B cell (primary cell): ENCODE measurements around the gene FBH1. TPM values are rescaled to one million over a fixed set of nuclear protein-coding genes. Genes with fewer than 3 reads are reported as not detected.

Source experiments
- ATAC-seq: fragments of 200-7000 bp; cut with Tn5 transposase; one replicate; pipeline ENCODE4 v1.10.0; 2021; ENCODE audit warnings: low read depth, mild to moderate bottlenecking, moderate number of reproducible peaks, moderate library complexity
- CTCF ChIA-PET: fragments of 350-600 bp; sonication (Branson Sonifier 250); formaldehyde crosslinking; loops from one replicate; lab custom pipeline; 2021; ENCODE audit warnings: antibody characterized with exemption, inconsistent platforms; lab: Charles Lee
- POLR2A ChIA-PET: fragments of 350-600 bp; sonication (Branson Sonifier 250); formaldehyde crosslinking; loops from one replicate; lab custom pipeline; 2021; ENCODE audit warnings: antibody characterized with exemption; lab: Charles Lee
- DNase-seq: peaks from one replicate; pipeline ENCODE4 v3.0.0; 2013
- H2AFZ ChIP-seq: 2 replicates; pipeline ENCODE4 v1.6.1; 2012; ENCODE audit warnings: mild to moderate bottlenecking, low read depth, low read length; ENCODE audit not compliant: insufficient read depth, poor library complexity, severe bottlenecking
- H3K27ac ChIP-seq, 2 donors: 1 replicate in 1 of 2; 2 replicates in 1 of 2; pipeline ENCODE4 v1.5.1; 2012 to 2013; ENCODE audit warnings: low read length in 2 of 2, mild to moderate bottlenecking in 2 of 2, moderate library complexity in 1 of 2
- H3K27me3 ChIP-seq, 4 experiments: fragments of 200-600 bp in 1 of 4; sonication (generic) in 1 of 4; replicated peaks in 1 of 4; 1 replicate in 2 of 4; 2 replicates in 2 of 4; pipeline versions ENCODE4 v1.6.1 to v1.7.0; 2013 to 2016; ENCODE audit warnings: low read length in 3 of 4, mild to moderate bottlenecking in 2 of 4, mixed read lengths in 1 of 4, moderate library complexity in 1 of 4; ENCODE audit not compliant: insufficient read depth in 4 of 4, control insufficient read depth in 3 of 4; ENCODE audit errors: control extremely low read depth in 1 of 4
- H3K36me3 ChIP-seq, 2 experiments: replicated peaks in 1 of 2; 1 replicate in 1 of 2; 2 replicates in 1 of 2; pipeline versions ENCODE4 v1.6.1 to v1.7.1; 2013; ENCODE audit warnings: low read length in 1 of 2; ENCODE audit not compliant: insufficient read depth in 2 of 2, control insufficient read depth in 1 of 2; ENCODE audit errors: control extremely low read depth in 1 of 2, extremely low read depth in 1 of 2
- H3K4me1 ChIP-seq, 2 donors: fragments of 200-600 bp in 1 of 2; sonication (generic) in 1 of 2; 1 replicate in 1 of 2; 2 replicates in 1 of 2; pipeline versions ENCODE4 v1.5.1 to v1.6.1; 2013 to 2017; ENCODE audit warnings: low read length in 2 of 2; ENCODE audit not compliant: control insufficient read depth in 2 of 2, insufficient read depth in 2 of 2
- H3K4me2 ChIP-seq: replicated peaks from 2 replicates; pipeline ENCODE3; 2012; ENCODE audit warnings: mild to moderate bottlenecking, low read depth, low read length; ENCODE audit not compliant: poor library complexity, severe bottlenecking
- H3K4me3 ChIP-seq, 5 experiments: fragments of 200-600 bp in 1 of 5; sonication (generic) in 1 of 5; 1 replicate in 3 of 5; 2 replicates in 2 of 5; pipeline versions ENCODE4 v1.5.1 to v1.7.0; 2011 to 2016; ENCODE audit warnings: low read length in 4 of 5, mild to moderate bottlenecking in 4 of 5, low read depth in 2 of 5, control low read depth in 1 of 5, moderate library complexity in 1 of 5; ENCODE audit not compliant: insufficient read depth in 1 of 5; ENCODE audit errors: control extremely low read depth in 1 of 5, extremely low read depth in 1 of 5
- H3K79me2 ChIP-seq: fragments of 200-600 bp; sonication (generic); one replicate; pipeline ENCODE4 v1.6.0; 2016; ENCODE audit warnings: low read length; ENCODE audit not compliant: control insufficient read depth, insufficient read depth
- H3K9ac ChIP-seq: fragments of 200-600 bp; sonication (generic); 2 replicates; pipeline ENCODE4 v1.6.1; 2017; ENCODE audit warnings: mild to moderate bottlenecking, low read length, moderate library complexity
- H3K9me3 ChIP-seq, 3 donors: one replicate each; pipeline versions ENCODE4 v1.6.1 to v1.7.1; 2013; ENCODE audit warnings: low read length in 2 of 3; ENCODE audit not compliant: control insufficient read depth in 2 of 3, insufficient read depth in 1 of 3; ENCODE audit errors: control extremely low read depth in 1 of 3
- H4K20me1 ChIP-seq: 2 replicates; pipeline ENCODE4 v1.6.0; 2012; ENCODE audit warnings: mild to moderate bottlenecking, low read length; ENCODE audit not compliant: insufficient read depth, control insufficient read depth, poor library complexity, severe bottlenecking
- H3K27ac Mint-ChIP-seq: one replicate; pipeline ENCODE4 v1.8.0; 2021; ENCODE audit warnings: mixed read lengths
- H3K27me3 Mint-ChIP-seq: one replicate; pipeline ENCODE4 v1.8.0; 2021; ENCODE audit warnings: mixed read lengths
- H3K4me1 Mint-ChIP-seq: one replicate; pipeline ENCODE4 v1.8.0; 2021; ENCODE audit warnings: mixed read lengths
- H3K4me3 Mint-ChIP-seq: one replicate; pipeline ENCODE4 v1.8.0; 2021; ENCODE audit warnings: mixed read lengths
- H3K9me3 Mint-ChIP-seq: one replicate; pipeline ENCODE4 v1.8.0; 2022; ENCODE audit warnings: mixed read lengths; ENCODE audit not compliant: insufficient read depth
- CTCF ChIP-seq: fragments of 200-600 bp; IDR thresholded peaks from one replicate; pipeline ENCODE4 v1.8.0; 2022; ENCODE audit warnings: antibody characterized with exemption, mild to moderate bottlenecking
- EZH2 ChIP-seq: IDR thresholded peaks from 2 replicates; pipeline ENCODE4 v1.6.1; 2012; ENCODE audit warnings: borderline replicate concordance, low read depth, mild to moderate bottlenecking, moderate library complexity, low read length; ENCODE audit not compliant: insufficient read depth, poor library complexity, severe bottlenecking
- WGBS: methylation state at CpG from one replicate; pipeline ENCODE4 v1.1.5; 2013; ENCODE audit warnings: missing lambda C conversion rate; ENCODE audit not compliant: insufficient coverage; 5-methylcytosine and 5-hydroxymethylcytosine counted together
- intact Hi-C: fragments of 100-400 bp; cut with micrococcal nuclease; formaldehyde crosslinking; loops from one replicate; pipeline ENCODE4 v1.10.0; 2022
- polyA plus RNA-seq: library from polyadenylated mRNA; depleted of rRNA; stranded (reverse); fragments of >200 nt; gene quantifications from 2 replicates; pipeline ENCODE4 v1.2.3, GENCODE V29; 2012
- total RNA-seq, 2 donors: library from RNA; stranded (reverse); fragments of 120-200 nt in 1 of 2; gene quantifications; 1 replicate in 1 of 2; 2 replicates in 1 of 2; pipeline versions ENCODE4 v1.2.3 to v1.2.4, GENCODE V29; 2013 to 2022

Gene FBH1
- total and polyA plus RNA-seq, 2 donors (not counting 1 experiment from before 2014, with no cell fraction given) = 86.4 to 129 TPM

DNA sequence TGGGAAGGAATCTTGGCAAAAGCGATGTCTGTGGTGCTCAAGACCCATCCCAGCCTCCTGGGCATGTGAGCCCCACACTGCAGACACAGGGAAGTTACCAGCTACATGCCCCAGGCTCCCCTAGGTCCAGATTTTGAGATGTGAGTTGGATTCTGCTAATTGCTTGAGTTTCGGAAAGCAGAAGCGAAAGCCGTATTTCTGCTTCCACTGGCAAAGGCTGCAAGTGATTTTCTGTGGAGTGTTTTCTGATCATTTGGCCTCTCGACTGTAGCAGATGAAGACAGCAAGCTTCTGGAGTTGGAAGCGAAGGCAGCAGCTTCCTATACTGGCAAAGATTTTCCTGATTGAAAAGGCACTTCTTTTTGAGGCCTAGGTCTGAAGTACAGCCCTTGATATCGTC is 30.0 kb upstream of the FBH1 start:
- H3K9ac ChIP-seq = no peak overlapping the region
- no peaks in the 10 kb centered on the region for H3K36me3 ChIP-seq
- Mint-ChIP-seq H3K4me1 (peaks cover 30% of the 10 kb centered on the region), H3K27me3 (no peaks in the 10 kb centered on the region), H3K9me3 (no peaks in the 10 kb centered on the region), H3K27ac (no peak overlapping the region), H3K4me3 (no peak overlapping the region)
- peaks cover 5 to 18% of the 10 kb centered on the region in 2 donors for H3K4me1 ChIP-seq
- no peaks in the 10 kb centered on the region for H3K79me2 ChIP-seq
- TF ChIP-seq CTCF (no peak), EZH2 (no peak)
- intact Hi-C loops = no loop called here
- DNase-seq (no peak), ATAC-seq (no peak)
- no peaks in the 10 kb centered on the region for H4K20me1 ChIP-seq
- no peak overlapping the region for H3K4me3 ChIP-seq
- no peak overlapping the region for H3K27ac ChIP-seq
- ChIA-PET CTCF (no interaction called here), POLR2A (interaction anchor here (0.6 kb wide), 2 partner anchors 9 to 15 kb away, joined by 3 read pairs; no protein-coding TSS in a partner anchor)
- no peak overlapping the region for H3K4me2 ChIP-seq
- H2AFZ ChIP-seq = no peak overlapping the region
- 98% methylated on average over 7 of the region's 7 CpGs for WGBS
- H3K27me3 ChIP-seq = no peaks in the 10 kb centered on the region
- peaks cover 0 to 4% (median 0%) of the 10 kb centered on the region in 3 donors for H3K9me3 ChIP-seq

- CTCF ChIA-PET = interaction anchor here (0.6 to 1.8 kb wide), 7 partner anchors 9 to 305 kb away, joined by 3 to 6 read pairs (median 4); no protein-coding TSS in a partner anchor
- peak overlapping the region; percentile 81 for H3K4me3 Mint-ChIP-seq
- no peaks in the 10 kb centered on the region for H3K36me3 ChIP-seq
- H3K9me3 ChIP-seq = peaks cover 0 to 4% (median 0%) of the 10 kb centered on the region in 3 donors
- peaks cover 44% of the 10 kb centered on the region for H3K4me1 Mint-ChIP-seq
- POLR2A ChIA-PET = interaction anchor here (0.8 to 1.2 kb wide), 5 partner anchors 8 to 44 kb away, joined by 3 to 6 read pairs (median 3); no protein-coding TSS in a partner anchor
- 44% methylated on average over 7 of the region's 7 CpGs for WGBS
- peak overlapping the region; percentile 44 for H3K4me2 ChIP-seq
- TF ChIP-seq EZH2 (no peak), CTCF (no peak)
- H3K79me2 ChIP-seq = no peaks in the 10 kb centered on the region
- H3K27ac ChIP-seq = peak overlapping the region; percentile 47 to 51
- no peaks in the 10 kb centered on the region for H4K20me1 ChIP-seq
- DNase-seq = peak; percentile 52
- no peaks in the 10 kb centered on the region for H3K9me3 Mint-ChIP-seq
- peaks cover 19 to 34% of the 10 kb centered on the region in 2 donors for H3K4me1 ChIP-seq
- intact Hi-C loops = loop anchor here (1.0 kb wide), 1 partner anchor 10 kb away; no protein-coding TSS in a partner anchor
- peak overlapping the region; percentile 29 for H3K9ac ChIP-seq
- H3K27me3 ChIP-seq = no peaks in the 10 kb centered on the region
- peak overlapping the region; percentile 94 for H3K27ac Mint-ChIP-seq
- peak overlapping the region in 3 of 5 experiments; percentile 9 to 44 (median 35) for H3K4me3 ChIP-seq
- peak; percentile 81 for ATAC-seq
- H2AFZ ChIP-seq = peak overlapping the region; percentile 56
- H3K27me3 Mint-ChIP-seq = no peaks in the 10 kb centered on the region
These were observed 27.6 kb upstream of the FBH1 start for GRCh38 chr10:5862360-5862961.
